Subcutaneous adipose tissue (tissue), 4 donors: ENCODE measurements around the gene ACD. TPM values are rescaled to one million over a fixed set of nuclear protein-coding genes. Genes with fewer than 3 reads are reported as not detected.

Source experiments
- total RNA-seq, 4 donors: library from RNA; depleted of rRNA; stranded (reverse); fragments of >200 nt; gene quantifications; one replicate each; pipeline ENCODE4 v1.1.0, GENCODE V29; 2016
- TF ChIP-seq, protein P1 (sequence below): fragments of 450-650 bp; IDR thresholded peaks from one replicate; pipeline ENCODE4 v1.5.1; 2016; ENCODE audit warnings: low read depth, mild to moderate bottlenecking, control low read depth, antibody characterized with exemption, moderate library complexity

The ACD gene
- total RNA-seq, 4 donors from 2014 or later: 8.0 to 19.2 (median 14.9) TPM

DNA sequence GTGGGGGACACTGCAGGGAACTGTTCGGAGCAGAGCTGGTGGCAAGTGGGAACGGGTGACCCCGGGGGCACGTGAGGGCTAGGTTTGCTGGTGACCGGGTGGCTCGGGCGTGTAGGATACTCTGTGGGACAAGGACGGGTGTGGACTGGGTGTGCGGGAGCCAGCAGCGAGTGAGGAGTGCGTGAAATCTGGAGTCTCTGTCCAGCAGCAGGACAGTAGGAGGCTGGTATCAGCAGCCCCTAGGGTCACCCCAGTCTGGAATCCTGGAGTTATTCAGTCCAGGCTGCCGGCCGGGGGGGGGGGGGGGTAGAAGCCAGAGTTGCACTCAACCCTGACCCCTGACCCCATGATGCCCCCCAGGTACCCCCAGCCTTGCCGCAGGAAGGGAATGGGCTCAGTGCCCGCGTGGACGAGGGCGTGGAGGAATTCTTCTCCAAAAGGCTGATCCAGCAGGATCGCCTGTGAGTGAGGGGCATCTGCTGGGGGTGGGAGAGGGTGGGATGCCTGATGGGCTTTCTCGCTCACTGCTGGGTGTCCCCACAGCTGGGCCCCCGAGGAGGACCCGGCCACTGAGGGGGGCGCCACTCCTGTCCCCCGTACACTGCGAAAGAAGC is 6.2 kb downstream of the ACD start:
- TF ChIP-seq, protein P1, sequence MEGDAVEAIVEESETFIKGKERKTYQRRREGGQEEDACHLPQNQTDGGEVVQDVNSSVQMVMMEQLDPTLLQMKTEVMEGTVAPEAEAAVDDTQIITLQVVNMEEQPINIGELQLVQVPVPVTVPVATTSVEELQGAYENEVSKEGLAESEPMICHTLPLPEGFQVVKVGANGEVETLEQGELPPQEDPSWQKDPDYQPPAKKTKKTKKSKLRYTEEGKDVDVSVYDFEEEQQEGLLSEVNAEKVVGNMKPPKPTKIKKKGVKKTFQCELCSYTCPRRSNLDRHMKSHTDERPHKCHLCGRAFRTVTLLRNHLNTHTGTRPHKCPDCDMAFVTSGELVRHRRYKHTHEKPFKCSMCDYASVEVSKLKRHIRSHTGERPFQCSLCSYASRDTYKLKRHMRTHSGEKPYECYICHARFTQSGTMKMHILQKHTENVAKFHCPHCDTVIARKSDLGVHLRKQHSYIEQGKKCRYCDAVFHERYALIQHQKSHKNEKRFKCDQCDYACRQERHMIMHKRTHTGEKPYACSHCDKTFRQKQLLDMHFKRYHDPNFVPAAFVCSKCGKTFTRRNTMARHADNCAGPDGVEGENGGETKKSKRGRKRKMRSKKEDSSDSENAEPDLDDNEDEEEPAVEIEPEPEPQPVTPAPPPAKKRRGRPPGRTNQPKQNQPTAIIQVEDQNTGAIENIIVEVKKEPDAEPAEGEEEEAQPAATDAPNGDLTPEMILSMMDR: no peak

DNA sequence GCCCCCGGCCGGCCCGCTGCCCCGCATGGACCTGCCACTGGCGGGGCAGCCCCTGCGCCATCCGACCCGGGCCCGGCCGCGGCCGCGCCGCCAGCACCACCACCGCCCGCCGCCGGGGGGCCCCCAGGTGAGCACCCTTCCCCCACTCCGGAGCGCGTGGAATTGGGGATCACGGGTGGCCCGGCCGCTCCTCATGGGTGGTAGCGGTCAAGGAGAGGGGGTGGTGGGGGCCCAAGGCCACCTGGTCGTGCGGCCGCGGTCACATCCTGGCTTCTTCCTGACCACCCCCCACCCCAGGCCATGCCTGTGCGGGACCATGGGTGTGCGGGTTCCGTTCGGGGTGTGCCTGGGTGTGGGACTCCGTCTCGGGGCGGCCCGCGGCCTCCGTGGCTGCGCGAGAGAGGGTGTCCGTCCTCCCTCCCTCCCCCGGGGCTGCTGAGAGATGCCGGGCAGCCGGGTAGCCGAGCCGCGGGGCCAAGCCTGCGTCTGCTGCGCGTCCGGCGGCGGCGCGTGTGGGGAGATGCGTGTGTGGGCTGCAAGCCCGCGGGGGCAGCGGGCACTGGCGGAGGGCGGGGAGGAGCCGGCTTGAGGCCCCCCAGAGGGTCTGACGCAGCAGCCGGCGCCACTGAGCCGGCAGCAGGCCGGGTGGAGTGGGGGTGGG is 6.8 kb downstream of the ACD start:
- TF ChIP-seq, protein P1: no peak

DNA sequence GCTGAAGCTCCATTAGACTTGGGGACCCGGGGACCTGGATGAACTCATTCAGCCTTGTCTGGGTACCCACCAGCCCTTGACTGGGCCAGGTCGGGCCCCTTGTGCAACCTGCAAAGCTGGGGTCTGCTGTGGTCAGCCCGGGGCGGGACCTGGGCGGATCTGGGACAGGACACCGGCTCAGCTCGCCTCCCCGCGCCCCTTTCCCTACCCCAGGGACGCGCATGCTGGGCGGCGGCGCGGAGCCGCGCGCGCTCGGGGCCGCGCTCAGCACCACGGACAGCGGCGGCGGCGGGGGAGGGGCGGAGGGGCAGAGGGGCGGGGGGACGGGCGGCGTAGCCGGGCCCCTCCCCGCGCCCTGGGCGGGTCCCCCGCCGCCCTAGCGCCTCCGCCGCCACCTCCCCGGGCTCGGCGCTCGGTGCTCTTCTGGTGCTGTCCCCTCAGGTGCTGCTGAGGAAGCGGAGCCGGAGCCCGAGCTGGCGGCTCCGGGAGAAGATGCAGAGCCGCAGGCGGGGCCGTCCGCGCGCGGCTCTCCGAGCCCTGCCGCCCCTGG is 7.4 kb downstream of the ACD start:
- TF ChIP-seq, protein P1: no peak

DNA sequence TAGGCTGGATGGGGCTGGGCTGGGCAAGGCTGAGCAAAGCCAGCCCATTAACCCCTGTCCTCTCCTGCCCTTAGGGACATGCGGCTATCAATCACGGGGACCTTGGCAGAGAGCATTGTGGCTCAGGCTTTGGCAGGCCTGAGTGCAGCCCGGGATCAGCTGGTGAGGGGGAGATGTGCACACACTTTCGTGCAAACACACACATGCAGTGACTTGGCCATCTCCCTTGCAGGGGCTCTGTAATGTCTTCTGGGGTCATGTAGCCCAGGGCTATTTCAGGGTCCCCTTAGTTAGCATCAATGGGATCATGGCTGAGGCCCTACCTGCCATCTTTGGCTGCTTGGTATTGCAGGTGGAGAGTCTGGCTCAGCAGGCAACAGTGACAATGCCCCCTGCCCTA is 8.2 kb downstream of the ACD start:
- TF ChIP-seq, protein P1: no peak

DNA sequence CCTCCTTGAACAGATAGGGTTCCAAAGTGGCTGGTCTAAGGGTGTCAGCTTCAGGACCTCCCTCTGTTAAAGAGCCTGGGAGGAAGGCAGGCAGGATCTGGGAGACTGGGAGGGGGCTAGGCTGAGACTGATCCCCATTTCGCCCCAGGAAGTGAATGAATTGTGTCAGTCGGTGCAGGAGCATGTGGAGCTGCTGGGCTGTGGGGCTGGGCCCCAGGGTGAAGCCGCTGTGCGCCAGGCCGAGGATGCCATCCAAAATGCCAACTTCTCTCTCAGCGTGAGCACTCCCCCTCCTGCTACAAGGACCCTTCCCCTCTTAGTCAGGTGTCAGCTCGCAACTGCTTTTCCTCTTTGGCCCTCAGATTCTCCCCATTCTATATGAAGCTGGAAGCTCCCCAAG is 9.0 kb downstream of the ACD start:
- TF ChIP-seq, protein P1: no peak

DNA sequence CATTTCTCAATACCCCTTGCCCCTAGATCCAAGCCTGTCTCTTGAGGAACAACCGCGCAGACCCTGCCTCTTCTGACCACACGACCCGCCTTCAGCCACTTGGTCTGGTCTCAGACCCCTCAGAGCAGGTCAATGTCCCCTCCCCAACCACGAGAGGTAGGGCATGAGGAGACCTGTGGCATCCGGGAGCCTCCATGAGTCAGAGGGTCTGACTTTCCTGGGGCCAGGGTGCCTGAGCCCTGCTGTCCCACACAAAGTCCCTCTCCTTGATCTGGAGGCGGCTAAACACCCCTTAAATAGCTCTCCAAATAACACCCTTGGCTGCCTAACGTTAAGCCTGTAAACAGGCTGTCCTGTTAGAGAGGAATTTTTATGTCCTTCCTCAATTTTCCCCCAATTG is 10.0 kb downstream of the ACD start:
- TF ChIP-seq, protein P1: no peak

DNA sequence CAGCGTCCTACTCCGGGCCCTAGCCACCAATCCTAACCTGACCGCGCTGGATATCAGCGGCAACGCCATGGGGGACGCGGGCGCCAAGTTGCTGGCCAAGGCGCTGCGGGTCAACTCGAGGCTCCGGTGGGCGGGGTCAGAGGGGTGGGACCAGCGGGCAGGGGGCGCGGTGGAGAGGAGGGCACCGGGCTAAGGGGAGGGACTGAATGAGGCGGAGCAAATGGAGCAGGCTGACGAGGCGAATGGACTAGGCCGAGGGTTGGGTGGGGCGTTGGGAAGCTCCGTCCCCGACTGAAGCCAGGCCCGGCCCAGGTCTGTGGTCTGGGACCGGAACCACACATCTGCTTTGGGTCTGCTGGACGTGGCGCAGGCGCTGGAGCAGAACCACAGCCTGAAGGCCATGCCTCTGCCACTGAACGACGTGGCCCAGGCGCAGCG is 10.5 kb downstream of the ACD start:
- TF ChIP-seq, protein P1: no peak
